Stimulated activated CD4-positive, alpha-beta T cell treated with anti-CD3 and anti-CD28 coated beads, Interleukin-2, amount 100 ng/mL, for 48 hours (primary cell): ENCODE data around the gene SOX8.

ENCODE experiments used
- DNase-seq, 2 donors: peaks; one replicate each; pipeline ENCODE4 v3.0.0-alpha.2; 2020

Gene SOX8

DNA sequence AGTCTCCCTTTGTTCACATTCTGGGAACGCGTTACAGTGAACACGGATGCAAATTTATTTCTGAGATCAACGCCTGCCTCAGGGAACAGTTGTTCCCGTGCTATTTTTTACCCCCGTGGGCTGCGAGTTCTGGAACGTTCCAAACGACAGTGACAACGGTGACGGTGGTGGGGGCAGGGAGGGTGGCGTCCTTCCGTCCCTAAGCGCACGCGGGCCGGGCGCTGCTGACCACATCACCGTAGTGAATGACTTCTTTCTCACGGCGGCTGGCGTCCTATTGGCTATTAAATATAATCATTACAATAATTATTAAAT, 45.9 kb downstream of the SOX8 start:
- no peak for DNase-seq

DNA sequence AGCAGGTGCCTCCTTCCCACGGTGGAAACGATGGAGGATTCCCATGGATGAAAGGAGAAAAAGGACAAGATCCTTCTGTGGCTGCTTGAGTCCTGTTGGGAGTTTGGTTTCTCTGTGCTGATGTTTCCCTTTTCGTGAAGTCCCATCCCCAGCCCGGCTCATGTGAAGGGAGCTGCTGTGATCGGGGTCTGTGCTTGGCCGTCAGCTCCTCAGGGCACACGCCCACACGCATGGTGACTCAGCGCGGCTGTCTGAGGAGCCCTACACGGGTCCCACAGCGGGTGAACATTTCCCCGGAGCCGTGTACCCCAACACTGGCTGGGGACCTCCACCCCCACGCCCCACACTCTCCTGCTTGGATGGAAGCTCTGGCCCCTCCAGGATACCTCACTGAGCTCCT, 46.5 kb downstream of the SOX8 start:
- no peak for DNase-seq

DNA sequence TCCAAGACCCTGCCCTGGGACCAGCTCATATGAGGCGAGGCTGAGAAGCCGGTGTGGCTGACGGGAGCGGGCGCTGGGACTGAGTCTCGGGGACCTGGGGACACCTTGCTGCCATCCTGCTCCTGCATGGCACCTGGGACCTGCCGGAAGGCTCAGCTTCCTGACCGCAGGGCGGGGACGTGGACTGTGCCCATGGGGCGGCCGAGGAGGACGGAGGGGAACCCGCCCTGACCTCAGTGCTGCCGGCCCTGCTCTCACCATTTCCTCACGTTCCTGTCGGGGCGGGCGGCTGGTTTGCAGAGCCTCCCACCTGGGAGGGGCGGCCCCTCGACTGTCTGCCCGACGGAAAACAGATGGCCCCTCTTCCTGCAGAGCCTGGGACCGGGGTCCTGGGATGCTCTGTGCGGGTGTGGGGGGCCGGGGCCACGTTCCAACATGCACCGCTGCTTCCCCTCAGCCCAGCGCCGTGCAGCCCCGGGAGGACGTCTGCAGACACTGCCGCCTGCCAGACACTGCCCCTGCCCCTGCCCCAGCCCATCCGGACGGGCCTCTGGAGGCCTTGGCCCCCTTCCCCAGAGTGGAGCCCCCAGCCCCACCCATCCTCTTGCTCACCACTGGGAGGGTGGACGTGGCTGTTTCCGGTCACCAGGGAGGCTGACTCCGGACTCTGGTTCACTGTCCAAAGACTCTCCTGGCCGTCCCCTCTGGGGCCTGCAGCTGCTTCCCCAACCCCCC, 47.1 kb downstream of the SOX8 start:
- DNase-seq = no peak

DNA sequence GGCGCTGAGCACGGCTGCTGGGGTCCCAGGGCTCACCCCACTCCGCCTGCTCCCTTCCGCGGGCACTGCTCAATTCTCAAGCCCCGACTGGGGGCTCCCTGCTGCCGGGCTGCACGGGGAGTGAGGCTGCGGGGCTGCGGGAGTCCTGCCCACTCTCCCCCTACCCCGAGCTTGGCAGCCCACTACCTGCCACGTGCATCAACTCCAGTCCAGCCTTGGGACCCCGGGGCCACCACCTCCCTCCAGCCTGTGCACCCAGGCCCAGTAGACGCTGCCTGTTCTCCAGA, 47.6 kb downstream of the SOX8 start:
- no peak for DNase-seq

DNA sequence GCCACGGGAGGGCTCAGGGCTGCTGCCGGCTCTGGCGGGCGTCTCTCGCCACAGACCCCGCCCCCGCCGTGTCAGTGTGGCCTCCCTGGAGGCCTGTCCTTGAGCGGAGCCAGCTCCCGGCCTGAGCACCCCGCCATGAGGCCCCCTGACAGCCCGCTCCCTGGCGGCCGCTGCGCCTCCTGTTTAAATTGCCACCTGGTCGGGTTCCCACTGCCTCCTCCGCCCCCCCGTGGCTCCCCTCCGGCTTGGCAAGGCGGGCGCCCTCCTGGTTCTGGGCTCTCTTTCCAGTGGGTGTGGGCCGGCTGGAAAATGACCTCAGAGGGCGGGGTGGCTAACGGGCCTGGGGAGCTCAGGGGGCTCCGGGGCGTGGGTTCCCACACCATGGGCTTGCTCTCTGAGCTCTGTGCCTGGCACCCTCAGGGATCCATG, 48.9 kb downstream of the SOX8 start:
- DNase-seq = no peak

DNA sequence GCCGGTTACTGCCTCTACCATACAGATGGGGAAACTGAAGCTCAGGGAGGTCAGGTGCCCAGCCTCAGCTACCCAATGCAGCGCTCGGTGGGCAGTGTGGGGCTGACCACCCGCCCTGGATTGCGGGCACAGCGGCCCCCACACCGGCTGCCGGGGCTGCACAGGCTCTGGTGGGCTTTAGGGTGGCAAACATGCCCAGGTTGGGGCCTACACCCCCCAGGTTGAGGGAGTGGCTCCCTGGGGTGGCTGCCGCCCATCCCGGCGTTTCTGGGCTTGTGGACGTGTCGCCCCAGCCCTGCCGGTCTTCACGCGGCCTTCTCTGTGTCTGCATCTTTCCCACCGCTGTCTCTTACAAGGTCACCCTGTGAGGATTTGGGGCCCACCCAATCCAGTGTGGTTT, 50.1 kb downstream of the SOX8 start:
- no peak for DNase-seq

DNA sequence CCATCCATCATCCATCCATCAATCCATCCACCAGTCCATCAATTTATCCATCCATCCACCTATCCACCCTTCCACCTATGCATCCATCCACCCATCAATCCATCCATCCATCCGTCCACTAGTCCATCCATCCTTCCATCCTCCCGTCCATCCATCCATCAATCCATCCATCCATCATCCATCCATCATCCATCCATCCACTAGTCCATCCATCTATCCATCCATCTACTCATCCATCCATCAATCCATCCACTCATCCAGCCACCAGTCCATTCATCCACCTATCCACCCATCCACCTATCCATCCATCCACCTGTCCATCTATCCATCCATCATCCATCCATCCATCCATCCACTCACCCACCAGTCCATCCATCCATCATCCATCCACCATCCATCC, 51.0 kb downstream of the SOX8 start:
- no peak for DNase-seq

DNA sequence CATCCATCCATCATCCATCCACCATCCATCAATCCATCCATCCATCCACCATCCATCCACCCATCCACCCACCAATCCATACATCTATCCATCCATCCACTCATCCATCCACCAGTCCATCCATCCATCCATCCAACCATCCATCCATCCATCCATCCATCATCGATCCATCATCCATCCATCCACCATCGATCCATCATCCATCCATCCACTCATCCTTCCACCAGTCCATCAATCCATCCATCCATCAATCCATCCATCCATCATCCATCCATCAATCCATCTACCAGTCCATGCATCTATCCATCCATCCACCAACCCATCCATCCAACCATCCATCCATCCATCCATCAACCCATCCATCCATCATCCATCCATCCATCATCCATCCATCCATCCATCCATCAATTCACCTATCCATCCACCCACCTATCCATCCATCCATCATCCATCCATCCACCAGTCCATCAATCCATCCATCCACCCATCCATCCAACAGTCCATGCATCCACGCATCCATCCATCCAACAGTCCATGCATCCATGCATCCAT, 51.6 kb downstream of the SOX8 start:
- no peak for DNase-seq

DNA sequence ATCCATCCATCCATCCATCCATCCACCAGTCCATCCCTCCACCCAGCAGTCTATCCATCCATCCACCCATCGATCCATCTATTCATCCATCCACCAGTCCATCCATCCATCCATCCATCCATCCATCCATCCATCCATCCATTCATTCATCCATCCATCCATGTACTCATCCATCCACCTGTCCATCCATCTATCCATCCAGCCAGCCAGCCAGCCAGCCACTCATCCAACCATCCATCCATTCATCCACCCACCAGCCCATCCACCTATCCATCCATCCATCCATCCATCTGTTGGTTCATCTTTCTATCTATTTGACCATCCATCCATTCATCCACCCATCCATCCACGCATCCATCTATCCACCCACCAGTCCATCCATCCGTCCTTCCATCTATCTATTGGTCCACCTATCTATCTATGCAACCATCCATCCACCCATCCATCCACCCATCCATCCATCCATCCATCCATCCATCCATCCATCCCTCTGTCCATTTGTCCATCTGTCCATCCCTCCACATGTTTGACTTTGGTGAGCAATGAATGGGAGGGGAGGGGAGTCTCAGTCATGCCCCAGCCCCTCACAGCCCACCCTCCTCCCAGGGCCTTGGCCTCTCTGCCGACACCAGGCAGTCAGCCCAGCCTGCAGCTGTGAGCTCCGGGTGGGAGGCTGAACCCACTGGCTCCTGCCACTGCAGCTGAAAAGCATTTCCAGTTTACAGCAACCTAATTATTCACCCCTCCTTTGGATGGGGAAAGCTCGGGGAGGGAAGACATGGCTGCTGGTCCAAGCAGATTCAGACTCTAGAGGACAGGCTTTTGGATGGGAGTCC, 52.9 kb downstream of the SOX8 start:
- no peak for DNase-seq

DNA sequence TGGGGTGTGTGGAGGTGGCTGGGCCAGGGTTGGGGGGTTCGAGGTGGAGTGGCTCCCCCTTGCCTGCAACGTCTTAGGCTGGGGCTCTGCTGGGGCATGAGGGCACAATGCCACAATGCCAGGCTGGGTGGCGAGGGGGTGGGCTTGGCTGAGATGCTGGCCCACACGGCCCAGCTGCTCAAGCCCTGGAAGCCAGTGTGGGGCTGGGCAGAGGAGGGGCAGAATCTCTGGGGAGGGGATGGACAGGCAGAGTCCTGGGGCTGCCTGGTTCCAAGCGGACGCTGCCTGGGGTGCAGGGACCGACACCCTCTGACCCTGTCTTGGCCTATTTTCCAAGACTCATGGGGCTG, 53.5 kb downstream of the SOX8 start:
- no peak for DNase-seq

DNA sequence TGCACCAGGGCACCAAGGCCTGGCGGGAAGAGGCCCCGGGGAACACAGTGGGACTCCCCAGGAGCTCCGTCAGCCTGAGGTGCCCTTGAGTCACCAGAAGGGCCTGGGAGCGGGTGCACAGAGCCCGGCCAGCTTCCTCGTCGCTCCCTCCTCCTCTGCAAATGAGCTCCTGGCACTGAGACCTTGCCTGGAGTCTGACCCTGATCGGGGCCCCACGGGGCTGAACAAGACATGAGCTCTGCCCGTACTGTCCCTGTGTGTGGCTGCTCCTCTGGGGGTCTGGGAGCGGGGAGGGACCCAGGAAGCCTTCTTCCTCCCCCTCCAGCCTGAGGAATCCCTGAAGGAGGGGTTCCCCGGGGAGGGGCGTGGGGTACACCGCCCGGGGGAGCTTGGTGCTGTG, 54.6 kb downstream of the SOX8 start:
- DNase-seq = no peak
